GM20000 (cell line): Measurements from ENCODE around the gene OLFM1.

Experiments
- DNase-seq: peaks from one replicate; pipeline ENCODE4 v3.0.0; 2012; ENCODE audit warnings: low spot score
- TF ChIP-seq, protein P1 (sequence below): IDR thresholded peaks from 2 replicates; pipeline ENCODE4 v1.5.1; 2012; ENCODE audit warnings: mild to moderate bottlenecking, control low read depth; ENCODE audit errors: extremely low read depth, missing control alignments

The OLFM1 gene

DNA sequence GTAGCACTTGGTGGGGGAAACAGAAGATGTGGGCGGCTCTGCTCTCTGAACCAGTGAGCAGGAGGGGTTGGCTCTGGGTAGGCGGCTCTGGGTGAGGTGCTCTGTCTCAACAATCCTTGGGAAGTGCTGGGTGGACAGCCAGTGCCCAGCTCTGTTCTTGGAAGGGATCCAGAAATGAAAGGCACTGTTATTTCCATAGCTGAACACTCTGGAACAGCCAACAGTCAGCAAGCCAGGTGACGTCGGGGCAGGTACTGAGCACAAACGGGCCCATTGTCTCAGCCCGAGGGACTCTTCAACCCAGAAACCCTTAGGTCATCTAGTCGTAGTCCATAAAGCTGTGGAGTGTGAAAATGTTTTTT lies 36.3 kb downstream of the OLFM1 start:
- TF ChIP-seq, protein P1, sequence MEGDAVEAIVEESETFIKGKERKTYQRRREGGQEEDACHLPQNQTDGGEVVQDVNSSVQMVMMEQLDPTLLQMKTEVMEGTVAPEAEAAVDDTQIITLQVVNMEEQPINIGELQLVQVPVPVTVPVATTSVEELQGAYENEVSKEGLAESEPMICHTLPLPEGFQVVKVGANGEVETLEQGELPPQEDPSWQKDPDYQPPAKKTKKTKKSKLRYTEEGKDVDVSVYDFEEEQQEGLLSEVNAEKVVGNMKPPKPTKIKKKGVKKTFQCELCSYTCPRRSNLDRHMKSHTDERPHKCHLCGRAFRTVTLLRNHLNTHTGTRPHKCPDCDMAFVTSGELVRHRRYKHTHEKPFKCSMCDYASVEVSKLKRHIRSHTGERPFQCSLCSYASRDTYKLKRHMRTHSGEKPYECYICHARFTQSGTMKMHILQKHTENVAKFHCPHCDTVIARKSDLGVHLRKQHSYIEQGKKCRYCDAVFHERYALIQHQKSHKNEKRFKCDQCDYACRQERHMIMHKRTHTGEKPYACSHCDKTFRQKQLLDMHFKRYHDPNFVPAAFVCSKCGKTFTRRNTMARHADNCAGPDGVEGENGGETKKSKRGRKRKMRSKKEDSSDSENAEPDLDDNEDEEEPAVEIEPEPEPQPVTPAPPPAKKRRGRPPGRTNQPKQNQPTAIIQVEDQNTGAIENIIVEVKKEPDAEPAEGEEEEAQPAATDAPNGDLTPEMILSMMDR: no peak
- no peak for DNase-seq

DNA sequence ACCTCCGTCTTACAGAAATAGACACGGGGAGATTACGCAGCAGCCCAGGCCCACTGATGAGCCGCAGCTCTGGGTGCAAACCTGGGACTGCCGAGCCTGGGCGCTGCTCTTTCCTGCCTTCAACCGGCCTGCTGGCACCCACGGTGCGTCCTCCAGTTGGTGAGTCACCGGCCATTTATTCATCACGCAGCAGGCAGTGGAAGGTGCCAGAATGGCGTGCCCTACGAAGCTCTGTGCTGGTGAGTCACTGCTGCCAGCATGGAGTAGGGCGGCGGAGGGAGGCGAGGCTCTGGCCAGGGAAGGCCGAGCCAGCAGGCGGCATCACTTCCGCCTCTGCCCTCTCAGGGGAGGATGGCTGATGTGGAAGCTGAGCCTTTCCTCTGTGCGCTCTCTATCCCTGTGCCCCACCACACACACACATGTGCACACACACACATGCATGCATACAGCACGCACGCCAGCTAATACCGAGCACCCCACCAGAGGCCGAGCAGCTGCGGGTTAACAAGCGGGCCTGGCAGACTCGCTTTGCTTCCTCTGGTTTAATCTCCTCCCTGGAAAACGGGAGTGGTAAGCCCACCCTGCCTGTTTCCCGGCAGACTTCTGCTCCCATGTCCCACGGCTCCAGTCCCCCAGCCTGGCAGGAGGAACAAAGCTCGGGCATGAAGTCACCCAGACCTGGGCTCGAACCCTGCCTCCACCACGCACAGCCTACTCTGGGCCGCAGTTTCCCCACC lies 39.2 kb downstream of the OLFM1 start:
- TF ChIP-seq, protein P1: no peak
- DNase-seq: no peak

DNA sequence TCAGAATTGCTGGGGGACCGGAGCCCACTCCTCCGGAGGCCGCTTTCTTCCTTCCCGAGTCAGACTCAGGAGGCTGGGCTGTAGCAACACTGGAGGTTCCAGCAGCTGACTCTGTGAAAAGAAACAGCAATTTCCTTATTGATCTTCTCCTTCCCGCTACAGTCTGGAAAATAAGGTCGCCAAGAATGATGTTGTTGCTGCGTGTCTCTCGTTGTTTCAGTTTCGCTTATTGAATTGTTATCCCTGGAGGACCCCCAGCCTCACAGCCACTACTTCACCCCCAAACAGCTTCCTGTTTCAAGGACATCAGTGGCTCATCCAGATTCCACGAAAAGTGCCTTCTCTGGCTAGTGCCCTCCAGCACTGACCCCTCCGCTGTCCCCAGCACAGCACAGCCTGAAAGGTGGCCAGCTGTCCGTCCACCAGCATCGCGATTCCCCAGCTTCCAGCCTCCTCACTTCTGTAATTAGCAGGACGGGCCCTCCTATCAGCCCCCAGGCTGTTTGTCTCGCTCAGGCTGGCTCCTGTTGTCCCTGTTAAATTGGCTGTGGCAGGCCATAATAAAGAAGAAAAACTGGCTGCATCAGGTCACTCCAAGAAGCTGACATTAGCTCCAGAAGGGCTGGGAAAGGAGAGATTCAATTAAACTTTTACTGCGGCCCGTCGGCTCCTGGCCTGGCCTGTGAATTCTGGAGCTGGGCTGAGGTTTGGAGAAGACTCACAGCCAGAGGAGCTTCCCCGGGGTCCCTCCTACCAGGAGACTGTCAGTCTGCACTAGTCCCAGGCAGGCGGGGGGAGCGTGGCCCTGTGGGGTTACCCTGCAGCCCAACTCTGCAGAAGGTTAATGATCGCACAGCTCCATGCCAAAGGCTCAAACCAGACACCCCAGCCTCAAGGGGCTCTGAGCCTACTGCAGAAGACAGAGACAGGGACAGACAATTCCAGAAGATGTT lies 40.5 kb downstream of the OLFM1 start:
- DNase-seq: no peak
- TF ChIP-seq, protein P1: no peak

DNA sequence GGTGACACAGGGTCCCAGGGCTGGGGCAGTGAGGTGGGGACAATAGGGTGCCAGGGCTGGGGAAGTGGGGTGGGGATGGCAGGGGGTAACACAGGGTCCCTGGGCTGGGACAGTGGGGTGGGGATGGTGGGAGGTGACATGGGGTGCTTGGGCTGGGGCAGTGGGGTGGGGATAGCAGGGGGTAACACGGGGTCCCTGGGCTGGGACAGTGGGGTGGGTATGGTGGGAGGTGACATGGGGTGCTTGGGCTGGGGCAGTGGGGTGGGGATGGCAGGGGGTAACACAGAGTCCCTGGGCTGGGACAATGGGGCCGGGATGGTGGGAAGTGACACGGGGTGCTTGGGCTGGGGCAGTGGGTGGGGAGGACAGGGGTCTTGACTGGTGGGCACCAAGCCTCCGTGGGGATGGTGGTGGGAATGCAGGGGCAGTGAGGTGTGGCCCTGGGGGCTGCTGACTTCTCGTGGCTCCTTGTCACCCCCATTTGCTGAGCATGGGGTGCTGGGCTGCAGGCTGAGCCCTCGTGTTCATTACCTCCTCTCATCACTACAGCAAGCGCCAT lies 41.7 kb downstream of the OLFM1 start:
- DNase-seq: no peak
- TF ChIP-seq, protein P1: no peak

DNA sequence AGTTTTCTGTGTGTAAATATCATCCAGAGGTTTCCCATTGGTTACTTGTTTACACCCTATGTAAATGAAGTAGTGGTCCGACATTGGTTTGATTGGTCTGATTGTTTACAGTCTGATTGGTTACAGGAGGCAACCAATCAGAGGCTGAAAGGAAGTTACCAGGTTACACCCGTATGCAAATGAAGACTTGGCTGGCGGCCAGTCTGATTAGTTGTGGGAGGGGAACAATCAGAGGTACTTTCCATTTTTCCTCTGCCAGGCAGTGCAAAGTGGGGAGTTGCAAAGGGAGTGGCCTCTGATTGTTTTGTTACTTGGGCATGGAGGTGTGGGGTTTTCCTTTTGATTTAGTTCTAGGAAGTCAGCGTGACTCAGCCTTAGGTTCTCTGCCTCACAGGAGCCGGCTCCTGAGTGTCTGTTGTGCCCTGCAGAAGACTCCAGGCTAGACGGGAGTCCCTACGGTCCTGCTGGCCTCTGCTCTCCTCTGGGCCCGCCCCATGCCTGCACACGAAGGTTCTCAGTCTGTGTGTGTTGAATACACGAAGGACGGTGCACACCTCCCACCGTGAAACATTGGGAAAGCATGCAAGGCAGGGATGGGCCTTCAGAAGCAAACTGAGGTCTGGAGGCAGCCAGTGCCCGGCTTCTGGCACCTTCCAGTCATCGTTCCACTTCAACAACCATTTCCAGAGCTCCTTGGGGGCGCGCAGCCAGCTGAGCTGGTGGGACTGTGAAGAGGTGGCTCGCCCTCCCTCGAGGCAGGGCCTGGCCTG lies 42.9 kb downstream of the OLFM1 start:
- TF ChIP-seq, protein P1: no peak
- no peak for DNase-seq

DNA sequence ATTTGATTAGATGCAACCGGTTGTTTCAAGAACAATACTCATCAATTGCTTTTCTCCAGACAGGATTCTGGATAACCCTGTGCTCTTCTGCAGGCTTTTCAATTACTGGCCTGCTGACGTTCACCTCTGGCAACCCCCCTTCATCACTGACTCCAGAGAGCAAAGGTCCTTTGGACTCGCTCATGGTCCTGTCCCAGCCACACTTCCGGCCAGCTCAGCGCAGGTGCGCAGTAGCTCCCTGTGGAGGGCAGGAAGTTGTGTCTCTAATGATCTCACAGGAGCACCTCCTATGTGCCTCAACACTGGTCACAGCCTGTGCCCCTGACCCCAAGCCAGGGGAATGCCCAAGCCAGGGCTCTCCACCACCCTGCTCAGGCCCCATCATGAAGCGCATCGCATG lies 44.0 kb downstream of the OLFM1 start:
- TF ChIP-seq, protein P1: no peak
- DNase-seq: no peak
